VCaP (cell line): ENCODE data around the gene TOMM40.
"Not testable (repeated sequence)": the region's sequence is repeated elsewhere in the genome, so short reads cannot be mapped to it uniquely, and the experiment has no call there.

Experiments used
- H3K27ac ChIP-seq: fragments of 450-650 bp; 2 replicates; pipeline ENCODE4 v1.5.1; 2017
- CTCF ChIP-seq: fragments of 450-650 bp; conservative IDR thresholded peaks from 2 replicates; pipeline ENCODE4 v1.5.1; 2017; ENCODE audit warnings: mild to moderate bottlenecking, moderate library complexity

The TOMM40 gene

GRCh38 chr19:44884566-44884965 lies 6.5 kb upstream of the TOMM40 start:
- no peak overlapping the region for H3K27ac ChIP-seq
- TF ChIP-seq CTCF = no peak

- TF ChIP-seq CTCF = no peak
- H3K27ac ChIP-seq = no peak overlapping the region
Observed at GRCh38 chr19:44886141-44886540, 4.9 kb upstream of the TOMM40 start.

- H3K27ac ChIP-seq = no peak overlapping the region
- TF ChIP-seq CTCF = no peak
Observed at GRCh38 chr19:44887648-44888047, 3.4 kb upstream of the TOMM40 start.

- not testable (repeated sequence) for H3K27ac ChIP-seq
Observed at GRCh38 chr19:44888335-44888734, 2.7 kb upstream of the TOMM40 start.

- TF ChIP-seq CTCF = no peak
- peak overlapping the region; percentile 95 for H3K27ac ChIP-seq
Observed at GRCh38 chr19:44889830-44890365, 1.2 kb upstream of the TOMM40 start.

GRCh38 chr19:44890366-44891015 lies 563 bp upstream of the TOMM40 start:
- H3K27ac ChIP-seq = peak overlapping the region; percentile 95
- TF ChIP-seq CTCF = no peak

GRCh38 chr19:44892932-44893331 lies 1.9 kb downstream of the TOMM40 start:
- no peak for TF ChIP-seq CTCF
- peak overlapping the region; percentile 95; the same call in 1 of the 2 replicates for H3K27ac ChIP-seq

GRCh38 chr19:44893332-44894051 lies 2.4 kb downstream of the TOMM40 start:
- H3K27ac ChIP-seq = peak overlapping the region; percentile 95; the same call in 1 of the 2 replicates
- no peak for TF ChIP-seq CTCF
